Psoas muscle (tissue), 8 donors: ENCODE data around the gene GLRA1. TPM values are rescaled to one million over a fixed set of nuclear protein-coding genes. Genes with fewer than 3 reads are reported as not detected.

Experiments
- ATAC-seq, 4 donors: fragments of 200-7000 bp; cut with Tn5 transposase; one replicate each; pipeline ENCODE4 v1.9.1; 2020; ENCODE audit warnings: moderate library complexity in 3 of 4, mild to moderate bottlenecking in 2 of 4
- DNase-seq, 2 donors: peaks; one replicate each; pipeline ENCODE4 v3.0.0-alpha.2; 2020
- H3K27ac ChIP-seq: fragments of 200-600 bp; one replicate; pipeline ENCODE4 v1.8.0; 2022
- H3K27me3 ChIP-seq, 3 donors: fragments of 200-600 bp in 1 of 3; one replicate each; pipeline versions ENCODE4 v1.6.1 to v1.8.0; 2013 to 2022; ENCODE audit warnings: low read length in 2 of 3, mild to moderate bottlenecking in 2 of 3, moderate library complexity in 1 of 3; ENCODE audit not compliant: insufficient read depth in 3 of 3
- H3K36me3 ChIP-seq, 2 donors: fragments of 200-600 bp in 1 of 2; one replicate each; pipeline versions ENCODE4 v1.6.1 to v1.8.0; 2013 to 2022; ENCODE audit warnings: low read depth in 1 of 2, mild to moderate bottlenecking in 1 of 2, moderate library complexity in 1 of 2; ENCODE audit not compliant: insufficient read depth in 1 of 2
- H3K4me1 ChIP-seq: fragments of 200-600 bp; one replicate; pipeline ENCODE4 v1.8.0; 2022
- H3K4me3 ChIP-seq: fragments of 200-600 bp; one replicate; pipeline ENCODE4 v1.8.0; 2022; ENCODE audit warnings: mild to moderate bottlenecking
- H3K9me3 ChIP-seq: fragments of 200-600 bp; one replicate; pipeline ENCODE4 v1.8.0; 2022
- WGBS, 3 donors: extraction: QIAGEN DNeasy Blood & Tissue Kit; methylation state at CpG; one replicate each; pipeline versions ENCODE4 v1.1.6 to v1.1.7; 2013; 5-methylcytosine and 5-hydroxymethylcytosine counted together
- intact Hi-C, 2 donors: fragments of 100-400 bp; cut with DNase I; formaldehyde crosslinking; loops; one replicate each; pipeline versions ENCODE4 v1.11.0 to v1.14.2; 2022
- polyA plus RNA-seq, 3 donors: library from polyadenylated mRNA; stranded (reverse); fragments of 200-250 nt; gene quantifications; one replicate each; pipeline ENCODE4 v1.2.3, GENCODE V29; 2013
- total RNA-seq, 4 donors: library from RNA; stranded (reverse); fragmentation: NEBNext Ultra II Directional in 2 of 4; extraction: Animal tissue kit (Norgen Biotek cat#: 25700) in 2 of 4; gene quantifications; one replicate each; pipeline versions ENCODE4 v1.2.1 to v1.2.4, GENCODE V29; 2021 to 2023
- TF ChIP-seq, protein P1 (sequence below): fragments of 200-600 bp; IDR thresholded peaks from one replicate; pipeline ENCODE4 v1.8.0; 2022; ENCODE audit warnings: antibody characterized with exemption
- donor health status: healthy with polysubstance abuse.
- donor health status: DM: no; HTN: no; CAD: no; lungs with moderate emphysema.
- donor health status: Bipolar disorder and iron deficiency.
- donor health status: healthy.
- donor health status: DM: yes; HTN: yes; CAD: no.
- donor health status: DM: no; HTN: no; CAD: no.
- donor health status: DM: no; HTN: no; CAD: no.
- donor health status: DM: yes; HTN: yes; CAD: no.

Gene GLRA1
- total and polyA plus RNA-seq, 7 donors = not detected

- Histone ChIP-seq H3K9me3 (no peaks in the 10 kb centered on the region), H3K36me3 (no peaks in the 10 kb centered on the region), H3K27ac (no peak overlapping the region), H3K4me3 (no peak overlapping the region), H3K27me3 (no peaks in the 10 kb centered on the region), H3K4me1 (no peaks in the 10 kb centered on the region)
- ATAC-seq (no peak), DNase-seq (no peak)
- 93 to 96% (median 94%) methylated on average over 3 of the region's 3 CpGs for WGBS, 3 donors
- TF ChIP-seq, protein P1, sequence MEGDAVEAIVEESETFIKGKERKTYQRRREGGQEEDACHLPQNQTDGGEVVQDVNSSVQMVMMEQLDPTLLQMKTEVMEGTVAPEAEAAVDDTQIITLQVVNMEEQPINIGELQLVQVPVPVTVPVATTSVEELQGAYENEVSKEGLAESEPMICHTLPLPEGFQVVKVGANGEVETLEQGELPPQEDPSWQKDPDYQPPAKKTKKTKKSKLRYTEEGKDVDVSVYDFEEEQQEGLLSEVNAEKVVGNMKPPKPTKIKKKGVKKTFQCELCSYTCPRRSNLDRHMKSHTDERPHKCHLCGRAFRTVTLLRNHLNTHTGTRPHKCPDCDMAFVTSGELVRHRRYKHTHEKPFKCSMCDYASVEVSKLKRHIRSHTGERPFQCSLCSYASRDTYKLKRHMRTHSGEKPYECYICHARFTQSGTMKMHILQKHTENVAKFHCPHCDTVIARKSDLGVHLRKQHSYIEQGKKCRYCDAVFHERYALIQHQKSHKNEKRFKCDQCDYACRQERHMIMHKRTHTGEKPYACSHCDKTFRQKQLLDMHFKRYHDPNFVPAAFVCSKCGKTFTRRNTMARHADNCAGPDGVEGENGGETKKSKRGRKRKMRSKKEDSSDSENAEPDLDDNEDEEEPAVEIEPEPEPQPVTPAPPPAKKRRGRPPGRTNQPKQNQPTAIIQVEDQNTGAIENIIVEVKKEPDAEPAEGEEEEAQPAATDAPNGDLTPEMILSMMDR = no peak
- intact Hi-C loops = no loop called here
These were observed 51.0 kb downstream of the GLRA1 start for GRCh38 chr5:151873701-151874100.

DNA sequence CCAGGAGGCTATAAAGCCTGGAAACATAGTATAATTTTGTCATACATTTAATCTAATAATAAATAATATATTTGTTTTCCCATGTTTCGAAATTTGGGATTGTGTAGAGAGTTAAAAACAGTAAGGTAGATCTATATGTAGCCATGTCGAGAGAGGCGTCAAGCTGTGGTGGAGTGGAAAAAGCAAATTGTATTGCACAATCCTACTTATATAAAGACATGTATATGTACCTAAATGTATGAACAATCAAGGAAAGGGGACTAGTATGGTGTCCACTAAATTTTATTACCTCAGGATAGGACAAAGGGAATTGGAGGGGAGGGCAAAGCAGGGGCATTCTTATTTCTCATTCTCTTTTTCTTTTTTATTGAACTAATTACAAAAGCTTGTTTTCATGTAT is 52.0 kb downstream of the GLRA1 start:
- Histone ChIP-seq H3K36me3 (no peaks in the 10 kb centered on the region), H3K9me3 (no peaks in the 10 kb centered on the region), H3K4me3 (no peak overlapping the region), H3K4me1 (no peaks in the 10 kb centered on the region), H3K27me3 (no peaks in the 10 kb centered on the region), H3K27ac (no peak overlapping the region)
- TF ChIP-seq, protein P1 = no peak
- DNase-seq (no peak), ATAC-seq (no peak)
- 92 to 94% (median 93%) methylated on average over 3 of the region's 3 CpGs for WGBS, 3 donors
- intact Hi-C loops = no loop called here

DNA sequence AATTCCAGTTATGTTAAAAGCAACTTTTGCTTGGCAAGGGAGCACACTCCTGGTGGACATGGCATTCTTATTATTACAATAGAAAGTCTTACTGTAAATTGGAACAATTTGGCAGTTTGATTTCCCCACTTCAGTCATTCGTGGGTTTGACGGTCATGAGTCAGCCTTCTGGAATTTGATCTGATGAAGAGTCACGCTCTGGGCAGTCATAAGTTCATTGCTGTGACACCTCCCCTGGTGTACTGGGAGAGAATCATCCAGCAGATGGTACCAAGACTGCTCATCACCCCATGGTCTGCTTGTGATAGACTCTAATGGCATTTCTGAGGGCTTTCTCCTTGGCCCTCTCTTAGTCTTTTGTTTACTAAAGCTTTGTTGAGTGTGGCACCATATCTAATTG is 53.8 kb downstream of the GLRA1 start:
- no peaks in the 10 kb centered on the region for H3K4me1 ChIP-seq
- H3K9me3 ChIP-seq = no peaks in the 10 kb centered on the region
- no peak overlapping the region for H3K27ac ChIP-seq
- TF ChIP-seq, protein P1 = no peak
- no peaks in the 10 kb centered on the region for H3K27me3 ChIP-seq
- DNase-seq (no peak), ATAC-seq (peak in 2 of 4 donors; percentile 40 to 58)
- H3K36me3 ChIP-seq = no peaks in the 10 kb centered on the region
- WGBS, 3 donors = 26 to 47% (median 37%) methylated on average over 3 of the region's 3 CpGs
- intact Hi-C loops = no loop called here
- H3K4me3 ChIP-seq = no peak overlapping the region

GRCh38 chr5:151870271-151870670 is 54.4 kb downstream of the GLRA1 start:
- no peaks in the 10 kb centered on the region for H3K4me1 ChIP-seq
- no peak overlapping the region for H3K4me3 ChIP-seq
- H3K27me3 ChIP-seq = no peaks in the 10 kb centered on the region
- H3K9me3 ChIP-seq = no peaks in the 10 kb centered on the region
- no peaks in the 10 kb centered on the region for H3K36me3 ChIP-seq
- ATAC-seq (no peak), DNase-seq (no peak)
- TF ChIP-seq, protein P1 = no peak
- intact Hi-C loops = no loop called here
- no peak overlapping the region for H3K27ac ChIP-seq
- 73 to 90% (median 75%) methylated on average over 2 of the region's 2 CpGs for WGBS, 3 donors

DNA sequence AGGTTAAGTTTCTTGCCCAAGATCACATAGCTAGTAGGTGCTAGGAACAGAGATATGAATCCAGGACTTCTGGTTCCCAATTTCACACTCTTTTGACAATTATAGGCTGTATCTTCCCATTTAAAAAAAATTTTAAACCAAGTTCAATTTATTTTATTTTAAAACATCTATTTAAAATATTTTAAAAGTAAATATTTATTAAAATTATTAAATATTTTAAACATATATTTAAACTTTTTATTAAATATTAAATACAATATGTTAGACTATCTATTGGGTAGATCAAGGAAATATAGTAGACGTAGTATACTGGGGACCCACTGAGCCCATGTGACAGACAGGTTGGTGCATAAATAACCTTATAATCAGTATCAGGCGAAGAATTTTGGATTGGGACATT is 54.8 kb downstream of the GLRA1 start:
- 80 to 88% (median 87%) methylated on average over 2 of the region's 2 CpGs for WGBS, 3 donors
- DNase-seq (no peak), ATAC-seq (no peak)
- Histone ChIP-seq H3K36me3 (no peaks in the 10 kb centered on the region), H3K4me3 (no peak overlapping the region), H3K4me1 (no peaks in the 10 kb centered on the region), H3K27ac (no peak overlapping the region), H3K27me3 (no peaks in the 10 kb centered on the region), H3K9me3 (no peaks in the 10 kb centered on the region)
- intact Hi-C loops = no loop called here
- TF ChIP-seq, protein P1 = no peak
